Loucy (cell line): ENCODE data around the gene EQTN.

Source experiments
- H2AFZ ChIP-seq: fragments of 200-600 bp; sonication (generic); 2 replicates; pipeline ENCODE4 v1.6.0; 2016; ENCODE audit warnings: antibody characterized with exemption, mild to moderate bottlenecking, low read length, moderate library complexity
- H3F3A ChIP-seq: fragments of 200-600 bp; 2 replicates; pipeline ENCODE4 v1.6.0; 2016; ENCODE audit warnings: antibody characterized with exemption, low read depth, mild to moderate bottlenecking
- H3K27me3 ChIP-seq: fragments of 200-600 bp; sonication (generic); 2 replicates; pipeline ENCODE4 v1.6.1; 2014; ENCODE audit warnings: low read length, mild to moderate bottlenecking; ENCODE audit not compliant: insufficient read depth, poor library complexity, severe bottlenecking
- H3K36me3 ChIP-seq: fragments of 200-600 bp; sonication (generic); 2 replicates; pipeline ENCODE4 v1.6.1; 2016; ENCODE audit warnings: low read length; ENCODE audit not compliant: insufficient read depth
- H3K4me1 ChIP-seq: fragments of 200-600 bp; sonication (generic); 2 replicates; pipeline ENCODE4 v1.5.1; 2014; ENCODE audit warnings: low read length, mild to moderate bottlenecking; ENCODE audit not compliant: insufficient read depth, poor library complexity, severe bottlenecking
- H3K4me2 ChIP-seq: fragments of 200-600 bp; sonication (generic); 2 replicates; pipeline ENCODE4 v1.6.0; 2014; ENCODE audit warnings: antibody characterized with exemption, low read length, low read depth, mild to moderate bottlenecking; ENCODE audit not compliant: poor library complexity, severe bottlenecking
- H3K4me3 ChIP-seq: fragments of 200-600 bp; sonication (generic); 2 replicates; pipeline ENCODE4 v1.5.1; 2014; ENCODE audit warnings: low read length, mild to moderate bottlenecking, mixed read lengths; ENCODE audit not compliant: poor library complexity, severe bottlenecking
- H3K79me2 ChIP-seq: fragments of 200-600 bp; sonication (generic); 2 replicates; pipeline ENCODE4 v1.6.1; 2014; ENCODE audit warnings: low read length; ENCODE audit not compliant: insufficient read depth
- H3K9ac ChIP-seq: fragments of 200-600 bp; sonication (generic); 2 replicates; pipeline ENCODE4 v1.6.0; 2014; ENCODE audit warnings: mild to moderate bottlenecking, low read depth, low read length, moderate library complexity; ENCODE audit not compliant: poor library complexity, severe bottlenecking
- H3K9me2 ChIP-seq: fragments of 200-600 bp; sonication (generic); replicated peaks from 2 replicates; pipeline ENCODE4 v1.6.1; 2016; ENCODE audit warnings: low read depth, low read length, mixed read lengths
- H3K9me3 ChIP-seq: fragments of 200-600 bp; sonication (generic); 2 replicates; pipeline ENCODE4 v1.6.1; 2014; ENCODE audit warnings: mild to moderate bottlenecking, antibody characterized with exemption, low read length, low read depth; ENCODE audit not compliant: insufficient read depth
- H4K20me1 ChIP-seq: fragments of 200-600 bp; sonication (generic); 2 replicates; pipeline ENCODE4 v1.6.0; 2014; ENCODE audit warnings: antibody characterized with exemption, low read length, mild to moderate bottlenecking; ENCODE audit not compliant: insufficient read depth, poor library complexity, severe bottlenecking
- CTCF ChIP-seq: fragments of 200-600 bp; sonication (generic); conservative IDR thresholded peaks from 2 replicates; pipeline ENCODE4 v1.5.1; 2014; ENCODE audit warnings: mild to moderate bottlenecking, antibody characterized with exemption, low read length
- EZH2phosphoT487 ChIP-seq: fragments of 200-600 bp; IDR thresholded peaks from 2 replicates; pipeline ENCODE4 v1.6.1; 2018; ENCODE audit warnings: antibody characterized with exemption, mild to moderate bottlenecking, moderate library complexity, borderline replicate concordance

The EQTN gene

DNA sequence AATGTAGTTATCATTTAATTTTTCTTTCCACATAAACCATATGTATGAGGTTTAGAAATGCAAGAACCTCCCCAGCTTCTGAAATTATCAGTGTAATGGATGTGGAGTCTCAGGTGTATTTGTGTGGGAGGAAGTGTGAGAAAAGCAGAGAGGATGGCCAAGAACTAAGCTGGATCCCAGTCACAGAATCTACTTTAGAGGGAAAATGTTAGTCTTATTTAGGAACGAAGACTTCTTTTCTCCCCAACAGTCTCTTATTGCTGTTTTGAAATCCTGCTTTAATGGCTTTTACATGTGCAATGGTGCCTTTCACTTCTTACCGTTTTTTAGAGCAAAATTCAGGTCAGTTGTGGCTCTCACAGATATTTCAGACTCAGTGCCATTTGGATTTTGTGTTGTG, 3.0 kb downstream of the EQTN start:
- H3K4me3 ChIP-seq: no peak overlapping the region
- no peaks in the 10 kb centered on the region for H3K36me3 ChIP-seq
- H4K20me1 ChIP-seq: no peaks in the 10 kb centered on the region
- H3F3A ChIP-seq: no peaks in the 10 kb centered on the region
- H3K4me2 ChIP-seq: no peak overlapping the region
- no peak overlapping the region for H3K9ac ChIP-seq
- H3K9me2 ChIP-seq: no peaks in the 10 kb centered on the region
- H3K4me1 ChIP-seq: no peaks in the 10 kb centered on the region
- no peaks in the 10 kb centered on the region for H3K27me3 ChIP-seq
- no peaks in the 10 kb centered on the region for H3K9me3 ChIP-seq
- TF ChIP-seq EZH2phosphoT487: no peak
- no peak for TF ChIP-seq CTCF
- no peak overlapping the region for H2AFZ ChIP-seq
- H3K79me2 ChIP-seq: no peaks in the 10 kb centered on the region

DNA sequence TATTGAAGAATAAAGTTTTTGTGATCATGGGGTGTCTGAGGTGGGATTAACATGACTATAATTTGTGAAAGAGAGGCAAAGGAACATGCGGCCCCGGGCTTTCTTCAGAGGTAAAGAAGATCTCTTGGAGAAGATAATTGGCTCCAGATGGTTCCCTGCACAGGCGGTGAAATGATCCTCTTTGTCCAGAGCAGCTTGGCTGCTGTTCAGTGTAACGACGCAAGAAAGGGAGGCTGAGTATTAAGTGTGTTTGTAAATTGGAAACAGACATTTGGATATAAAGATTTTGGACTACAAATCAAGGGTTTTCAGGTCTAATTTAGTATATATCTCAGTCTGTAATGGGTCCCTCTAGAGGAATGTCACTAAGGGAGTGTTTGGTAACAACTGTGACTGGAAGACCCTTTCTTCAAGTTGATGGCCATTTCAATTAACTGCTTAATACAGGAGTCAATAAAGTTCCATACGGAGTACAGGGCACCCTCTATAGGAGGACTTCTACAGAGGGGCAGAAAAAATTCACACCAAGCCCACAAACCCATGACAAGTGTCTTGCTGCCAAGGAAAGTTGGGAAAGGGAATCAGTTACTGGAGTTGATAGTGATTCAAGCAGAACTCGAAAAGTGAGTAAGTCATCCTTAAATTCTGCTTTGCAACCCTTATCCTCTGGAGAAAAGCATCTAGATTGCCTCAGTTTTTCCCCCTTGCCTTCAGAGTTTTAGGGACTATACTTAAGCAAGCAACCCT, 4.1 kb downstream of the EQTN start:
- TF ChIP-seq CTCF: no peak
- TF ChIP-seq EZH2phosphoT487: no peak
- Histone ChIP-seq H3K9me3 (no peaks in the 10 kb centered on the region), H3K9ac (no peak overlapping the region)

DNA sequence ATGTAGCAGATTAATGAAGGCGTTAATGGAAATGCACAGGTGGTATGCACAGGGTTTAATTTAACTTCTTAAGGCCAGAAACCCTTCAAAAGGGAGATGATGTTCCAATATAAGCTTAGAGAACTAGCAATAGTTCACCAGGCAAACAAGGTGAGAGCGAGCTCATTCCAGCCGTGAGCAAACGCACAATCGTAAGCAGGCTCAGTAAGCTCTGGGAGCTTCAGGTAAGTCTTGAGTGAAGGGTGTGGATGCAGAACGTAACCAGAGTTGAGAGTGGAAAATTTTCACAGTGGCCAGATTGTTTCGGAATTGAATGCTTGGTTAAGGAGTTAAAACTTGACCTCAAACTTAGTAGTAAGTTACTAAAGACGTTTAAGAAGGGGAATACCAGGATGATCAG, 5.7 kb downstream of the EQTN start:
- Histone ChIP-seq H3K4me2 (no peak overlapping the region), H3K9ac (no peak overlapping the region), H3F3A (no peaks in the 10 kb centered on the region), H3K9me3 (no peaks in the 10 kb centered on the region), H4K20me1 (no peaks in the 10 kb centered on the region), H3K9me2 (no peaks in the 10 kb centered on the region), H3K4me3 (no peak overlapping the region), H3K27me3 (no peaks in the 10 kb centered on the region), H3K79me2 (no peaks in the 10 kb centered on the region), H2AFZ (no peak overlapping the region), H3K36me3 (no peaks in the 10 kb centered on the region), H3K4me1 (no peaks in the 10 kb centered on the region)
- no peak for TF ChIP-seq CTCF
- TF ChIP-seq EZH2phosphoT487: no peak

More for the DNA sequence above, 4.1 kb downstream of the EQTN start:
- Histone ChIP-seq H3K4me1 (no peaks in the 10 kb centered on the region), H3K4me3 (no peak overlapping the region), H3F3A (no peaks in the 10 kb centered on the region), H3K36me3 (no peaks in the 10 kb centered on the region), H4K20me1 (no peaks in the 10 kb centered on the region), H3K79me2 (no peaks in the 10 kb centered on the region), H2AFZ (no peak overlapping the region), H3K27me3 (no peaks in the 10 kb centered on the region), H3K9me2 (no peaks in the 10 kb centered on the region), H3K4me2 (no peak overlapping the region)
